Astrocyte of the spinal cord (primary cell): ENCODE measurements around the gene CDC42BPA.

ENCODE experiments used
- DNase-seq: peaks from one replicate; pipeline ENCODE4 v3.0.0; 2011; ENCODE audit warnings: low read depth, low spot score
- H3K4me3 ChIP-seq: 2 replicates; pipeline ENCODE4 v1.5.1; 2011; ENCODE audit warnings: low read depth, mild to moderate bottlenecking, low read length, moderate library complexity
- CTCF ChIP-seq: IDR thresholded peaks from 2 replicates; pipeline ENCODE4 v1.5.1; 2012; ENCODE audit warnings: low read depth, mild to moderate bottlenecking, low read length, inconsistent platforms
- in situ Hi-C: cut with HindIII; loops from 2 replicates; pipeline ENCODE4 v1.10.0; 2017; ENCODE audit warnings: low sequenced_read_pairs

The CDC42BPA gene

GRCh38 chr1:227131193-227131592, 187.1 kb downstream of the CDC42BPA start:
- in situ Hi-C loops = no loop called here
- no peak overlapping the region for H3K4me3 ChIP-seq
- DNase-seq = peak; percentile 44
- TF ChIP-seq CTCF = peak; percentile 60

GRCh38 chr1:227127891-227128290, 190.4 kb downstream of the CDC42BPA start:
- DNase-seq = no peak
- no peak overlapping the region for H3K4me3 ChIP-seq
- in situ Hi-C loops = no loop called here
- no peak for TF ChIP-seq CTCF

GRCh38 chr1:227125929-227126545, 192.3 kb downstream of the CDC42BPA start:
- in situ Hi-C loops = no loop called here
- no peak for DNase-seq
- no peak for TF ChIP-seq CTCF

GRCh38 chr1:227124473-227124872, 193.8 kb downstream of the CDC42BPA start:
- H3K4me3 ChIP-seq = no peak overlapping the region
- no peak for TF ChIP-seq CTCF
- no peak for DNase-seq
- in situ Hi-C loops = no loop called here

More at GRCh38 chr1:227125929-227126545, 192.3 kb downstream of the CDC42BPA start:
- H3K4me3 ChIP-seq = no peak overlapping the region

GRCh38 chr1:227120826-227121225, 197.5 kb downstream of the CDC42BPA start:
- no peak for DNase-seq
- no peak overlapping the region for H3K4me3 ChIP-seq
- in situ Hi-C loops = no loop called here
- TF ChIP-seq CTCF = no peak

GRCh38 chr1:227112538-227112937, 205.8 kb downstream of the CDC42BPA start:
- no peak overlapping the region for H3K4me3 ChIP-seq
- in situ Hi-C loops = no loop called here
- no peak for DNase-seq
- no peak for TF ChIP-seq CTCF
